Activated CD8-positive, alpha-beta memory T cell treated with anti-CD3 and anti-CD28 coated beads, Interleukin-2, amount 50 U/mL, for 4 hours (primary cell): ENCODE measurements around the gene DCAF4L1.

Experiments
- DNase-seq: peaks from one replicate; pipeline ENCODE4 v3.0.0-alpha.2; 2020

DCAF4L1 gene

GRCh38 chr4:41990365-41991111 lies 9.0 kb downstream of the DCAF4L1 start, which contains the start of gene SLC30A9:
TSS of gene SLC30A9 (plus strand) at chr4:41990530. CDS start at chr4:41990652, 122 bp downstream.
- peak; percentile 91 for DNase-seq

GRCh38 chr4:41991916-41992767 lies 10.6 kb downstream of the DCAF4L1 start:
- no peak for DNase-seq

- DNase-seq: no peak
Measured at GRCh38 chr4:41992967-41993857, 11.7 kb downstream of the DCAF4L1 start.

GRCh38 chr4:41994461-41994985 lies 13.0 kb downstream of the DCAF4L1 start:
- no peak for DNase-seq

- DNase-seq: no peak
Measured at GRCh38 chr4:41998019-41998418, 16.5 kb downstream of the DCAF4L1 start.

- no peak for DNase-seq
Measured at GRCh38 chr4:41999321-41999720, 17.8 kb downstream of the DCAF4L1 start.

- no peak for DNase-seq
Measured at GRCh38 chr4:42008011-42008786, 26.6 kb downstream of the DCAF4L1 start.

- DNase-seq: no peak
Measured at GRCh38 chr4:42015438-42015837, 33.9 kb downstream of the DCAF4L1 start.

GRCh38 chr4:42018451-42018850 lies 36.9 kb downstream of the DCAF4L1 start:
- no peak for DNase-seq
